PC-9 (cell line): ENCODE results near the gene HCN4.

Experiments used
- EZH2 ChIP-seq: fragments of 200-600 bp; sonication (generic); IDR thresholded peaks from 2 replicates; pipeline ENCODE4 v1.8.0; 2017; ENCODE audit warnings: antibody characterized with exemption, low read depth
- TF ChIP-seq, protein P1 (sequence below): fragments of 200-600 bp; sonication (generic); conservative IDR thresholded peaks from 2 replicates; pipeline ENCODE4 v1.6.1; 2017; ENCODE audit warnings: mixed run types, antibody characterized with exemption, mild to moderate bottlenecking, moderate library complexity

DNA sequence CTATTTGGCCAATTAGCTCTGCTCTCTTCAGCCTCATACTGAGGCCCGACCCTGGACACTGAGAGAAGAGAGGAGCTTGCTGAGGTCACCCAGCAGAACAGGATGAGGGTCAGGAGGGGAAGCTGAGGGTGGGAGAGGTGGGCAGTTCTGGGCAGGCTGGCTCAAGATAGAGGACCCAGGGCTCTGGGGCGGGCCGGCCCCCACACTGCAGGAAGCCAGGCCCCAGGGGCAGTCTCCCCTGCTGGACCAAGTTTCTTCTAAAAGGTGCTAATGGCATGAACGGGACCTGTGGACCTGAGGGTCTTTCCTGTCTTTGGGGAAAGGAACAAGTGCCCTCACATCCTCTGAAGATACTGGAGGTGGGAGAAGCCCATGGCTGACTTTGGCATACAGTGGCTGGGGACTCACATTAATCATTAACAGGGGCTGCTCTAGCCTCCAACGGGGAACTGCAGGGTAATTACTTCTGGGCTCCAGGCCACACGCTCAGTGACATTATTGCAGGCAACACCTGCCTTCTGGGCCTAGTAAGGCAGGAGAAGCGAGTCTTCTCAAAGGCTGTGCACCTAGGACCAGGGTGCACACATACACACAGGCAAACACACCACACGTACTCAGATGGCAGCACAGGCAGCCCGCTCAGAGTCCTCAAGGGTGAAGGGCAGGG, 10.6 kb downstream of the HCN4 start:
- TF ChIP-seq, protein P1, sequence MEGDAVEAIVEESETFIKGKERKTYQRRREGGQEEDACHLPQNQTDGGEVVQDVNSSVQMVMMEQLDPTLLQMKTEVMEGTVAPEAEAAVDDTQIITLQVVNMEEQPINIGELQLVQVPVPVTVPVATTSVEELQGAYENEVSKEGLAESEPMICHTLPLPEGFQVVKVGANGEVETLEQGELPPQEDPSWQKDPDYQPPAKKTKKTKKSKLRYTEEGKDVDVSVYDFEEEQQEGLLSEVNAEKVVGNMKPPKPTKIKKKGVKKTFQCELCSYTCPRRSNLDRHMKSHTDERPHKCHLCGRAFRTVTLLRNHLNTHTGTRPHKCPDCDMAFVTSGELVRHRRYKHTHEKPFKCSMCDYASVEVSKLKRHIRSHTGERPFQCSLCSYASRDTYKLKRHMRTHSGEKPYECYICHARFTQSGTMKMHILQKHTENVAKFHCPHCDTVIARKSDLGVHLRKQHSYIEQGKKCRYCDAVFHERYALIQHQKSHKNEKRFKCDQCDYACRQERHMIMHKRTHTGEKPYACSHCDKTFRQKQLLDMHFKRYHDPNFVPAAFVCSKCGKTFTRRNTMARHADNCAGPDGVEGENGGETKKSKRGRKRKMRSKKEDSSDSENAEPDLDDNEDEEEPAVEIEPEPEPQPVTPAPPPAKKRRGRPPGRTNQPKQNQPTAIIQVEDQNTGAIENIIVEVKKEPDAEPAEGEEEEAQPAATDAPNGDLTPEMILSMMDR: no peak
- TF ChIP-seq EZH2: no peak
